ENCODE results near the gene F10.

- TF ChIP-seq RAD21 (CRISPR knock-in tag; conservative IDR thresholded peaks at IDR 0.05 in 1 of 2, IDR thresholded peaks at IDR 0.05 in 1 of 2) (no peak), POLR2A (conservative IDR thresholded peaks at IDR 0.05) (no peak), ESRRB (CRISPR knock-in tag; IDR thresholded peaks at IDR 0.05; ENCODE audit: borderline replicate concordance) (no peak)
Observed at GRCh38 chr13:113084094-113084942, 38.3 kb upstream of the F10 start.

All from K562 (cell line).